MM.1S (cell line): ENCODE results near the gene CDSN.

Experiments
- CTCF ChIP-seq: fragments of 300-600 bp; sonication (generic); IDR thresholded peaks from 2 replicates; pipeline ENCODE4 v1.5.1; 2016; ENCODE audit warnings: antibody characterized with exemption, low read length, mixed read lengths
- EZH2 ChIP-seq: fragments of 300-600 bp; sonication (generic); optimal IDR thresholded peaks from 2 replicates; pipeline ENCODE3; 2017; ENCODE audit warnings: low read depth, mild to moderate bottlenecking, antibody characterized with exemption, low read length, mixed read lengths
- EZH2phosphoT487 ChIP-seq: fragments of 300-600 bp; sonication (generic); IDR thresholded peaks from 2 replicates; pipeline ENCODE4 v1.6.1; 2018; ENCODE audit warnings: antibody characterized with exemption, low read length

- no peak for TF ChIP-seq CTCF
- TF ChIP-seq EZH2 = no peak
- no peak for TF ChIP-seq EZH2phosphoT487
These were observed 8.5 kb downstream of the CDSN start for GRCh38 chr6:31111712-31112111.
